ENCODE data around the gene GCG.

Gene GCG

GRCh38 chr2:162099836-162100235, 52.2 kb downstream of the GCG start:
- no peak for DNase-seq (ENCODE audit: low spot score)
